ENCODE results near the gene FRG2C.
"Not testable (repeated sequence)": the region's sequence is repeated elsewhere in the genome, so short reads cannot be mapped to it uniquely, and the experiment has no call there.

- TF ChIP-seq MXI1 (IDR thresholded peaks at IDR 0.05; ENCODE audit: borderline replicate concordance, low read depth, low read length); CTCF (conservative IDR thresholded peaks at IDR 0.05; ENCODE audit: low read depth, low read length); POLR2A (IDR thresholded peaks at IDR 0.05; ENCODE audit: low read depth, low read length); CEBPB (IDR thresholded peaks at IDR 0.05; ENCODE audit: low read depth, low read length); USF2 (IDR thresholded peaks at IDR 0.05; ENCODE audit: low read depth, low read length); RFX5 (IDR thresholded peaks at IDR 0.05; ENCODE audit: low read depth, low read length); BHLHE40 (IDR thresholded peaks at IDR 0.05; ENCODE audit: low read depth, low read length): not testable (repeated sequence)
Observed at GRCh38 chr3:75630887-75631535, 33.1 kb upstream of the FRG2C start.

Data from IMR-90 (cell line).